ENCODE data around the gene CBFA2T3. TPM values are rescaled to one million over a fixed set of nuclear protein-coding genes. Genes with fewer than 3 reads are reported as not detected.

Gene CBFA2T3
- total RNA-seq, 4 donors from 2014 or later: 1.4 to 5.8 (median 1.5) TPM

GRCh38 chr16:88886845-88887521 is 90.0 kb downstream of the CBFA2T3 start:
- ATAC-seq: peak; percentile 79
- Histone ChIP-seq H3K4me1 (peaks cover 0 to 25% (median 14%) of the 10 kb centered on the region in 3 donors), H3K27me3 (peaks cover 27% of the 10 kb centered on the region), H3K36me3 (peaks cover 0 to 30% of the 10 kb centered on the region in 2 donors), H3K4me3 (no peak overlapping the region), H3K9me3 (no peaks in the 10 kb centered on the region), H3K27ac (peak overlapping the region in 3 of 4 donors; percentile 47 to 67 (median 48))
- WGBS, 2 donors (ENCODE audit: low coverage in 1 of 2): 37 to 60% methylated on average over 4 to 6 of the region's 39 CpGs
- peak in 1 of 4 experiments; percentile 39 for TF ChIP-seq CTCF (IDR thresholded peaks at IDR 0.05)
- peak; percentile 79 for TF ChIP-seq POLR2AphosphoS5 (IDR thresholded peaks at IDR 0.05)
- no peak for TF ChIP-seq POLR2A (IDR thresholded peaks at IDR 0.05)

GRCh38 chr16:88886420-88886844 is 90.6 kb downstream of the CBFA2T3 start:
- H3K9me3 ChIP-seq: no peaks in the 10 kb centered on the region
- no peak overlapping the region for H3K4me3 ChIP-seq
- H3K27ac ChIP-seq: peak overlapping the region in 3 of 4 donors; percentile 16 to 48 (median 47)
- peaks cover 0 to 24% of the 10 kb centered on the region in 2 donors for H3K36me3 ChIP-seq
- no peak for ATAC-seq
- H3K4me1 ChIP-seq: peaks cover 0 to 26% (median 14%) of the 10 kb centered on the region in 3 donors
- TF ChIP-seq CTCF (IDR thresholded peaks at IDR 0.05) (no peak), POLR2AphosphoS5 (IDR thresholded peaks at IDR 0.05) (no peak), EP300 (IDR thresholded peaks at IDR 0.05) (no peak), POLR2A (IDR thresholded peaks at IDR 0.05) (no peak)
- H3K27me3 ChIP-seq: peaks cover 32% of the 10 kb centered on the region
- 70% methylated on average over 2 of the region's 15 CpGs; no CpG with 5 or more reads in 1 of the 2 donors for WGBS, 2 donors (ENCODE audit: low coverage in 1 of 2)

GRCh38 chr16:88885693-88886280 is 91.2 kb downstream of the CBFA2T3 start:
- no peak for ATAC-seq
- H3K27me3 ChIP-seq: peaks cover 39% of the 10 kb centered on the region
- peaks cover 0 to 31% (median 14%) of the 10 kb centered on the region in 3 donors for H3K4me1 ChIP-seq
- no peaks in the 10 kb centered on the region for H3K9me3 ChIP-seq
- H3K36me3 ChIP-seq: peaks cover 0 to 26% of the 10 kb centered on the region in 2 donors
- no peak for TF ChIP-seq CTCF (IDR thresholded peaks at IDR 0.05)
- TF ChIP-seq POLR2AphosphoS5 (IDR thresholded peaks at IDR 0.05): no peak
- TF ChIP-seq POLR2A (IDR thresholded peaks at IDR 0.05): no peak
- no peak for TF ChIP-seq EP300 (IDR thresholded peaks at IDR 0.05)
- no CpG with 5 or more reads among the region's 28 CpGs for WGBS, 2 donors (ENCODE audit: low coverage in 1 of 2)
- H3K27ac ChIP-seq: peak overlapping the region in 2 of 4 donors; percentile 16 to 47
- no peak overlapping the region for H3K4me3 ChIP-seq

GRCh38 chr16:88884569-88885271 is 92.3 kb downstream of the CBFA2T3 start:
- H3K27me3 ChIP-seq: peaks cover 48% of the 10 kb centered on the region
- no peak for TF ChIP-seq EP300 (IDR thresholded peaks at IDR 0.05)
- TF ChIP-seq POLR2AphosphoS5 (IDR thresholded peaks at IDR 0.05): no peak
- TF ChIP-seq CTCF (IDR thresholded peaks at IDR 0.05): no peak
- TF ChIP-seq POLR2A (IDR thresholded peaks at IDR 0.05): no peak
- WGBS, 2 donors (ENCODE audit: low coverage in 1 of 2): 92 to 95% methylated on average over 5 to 8 of the region's 39 CpGs
- H3K36me3 ChIP-seq: peaks cover 0 to 32% of the 10 kb centered on the region in 2 donors
- no peak overlapping the region for H3K4me3 ChIP-seq
- no peak for ATAC-seq
- H3K27ac ChIP-seq: no peak overlapping the region
- H3K9me3 ChIP-seq: no peaks in the 10 kb centered on the region
- peaks cover 0 to 31% (median 14%) of the 10 kb centered on the region in 3 donors for H3K4me1 ChIP-seq

Measured in gastroesophageal sphincter (tissue), 4 donors.